ENCODE data around the gene STIP1. TPM values are rescaled to one million over a fixed set of nuclear protein-coding genes. Genes with fewer than 3 reads are reported as not detected.
"Not testable (repeated sequence)": the region's sequence is repeated elsewhere in the genome, so short reads cannot be mapped to it uniquely, and the experiment has no call there.

STIP1 gene
- total RNA-seq, 2 experiments from 2014 or later = 258 to 269 TPM

DNA sequence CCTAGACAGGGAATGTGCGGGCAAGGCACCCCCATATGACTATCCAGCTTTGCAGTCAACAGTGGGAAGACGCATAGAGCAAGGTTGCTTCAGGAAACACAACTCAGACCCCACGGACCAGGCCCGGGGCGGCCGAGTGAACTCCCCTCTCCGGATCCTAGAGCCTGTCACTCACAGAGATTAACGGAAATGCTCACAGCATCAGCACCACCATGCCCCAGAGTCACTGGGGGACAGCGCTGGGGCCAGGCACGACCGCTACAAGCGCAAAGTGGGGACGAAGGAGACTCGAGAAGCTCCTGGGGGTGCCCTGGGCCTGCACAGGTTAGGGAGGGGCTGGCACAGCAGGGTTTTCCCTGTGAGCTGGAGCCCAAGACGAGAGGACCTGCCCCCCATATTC is 35.9 kb upstream of the STIP1 start:
- Mint-ChIP-seq H3K27ac (no peak overlapping the region), H3K36me3 (ENCODE audit: low read depth) (no peaks in the 10 kb centered on the region), H3K4me1 (peaks cover 2% of the 10 kb centered on the region), H3K27me3 (peaks cover 3% of the 10 kb centered on the region), H3K9me3 (no peaks in the 10 kb centered on the region), H3K4me3 (no peak overlapping the region)
- DNase-seq = no peak
- CTCF ChIA-PET = interaction anchor here (0.7 to 9.0 kb wide), 4 partner anchors 14 to 312 kb away, joined by 3 to 107 read pairs (median 14); partner anchors contain the start of gene MARK2
- POLR2A ChIA-PET = interaction anchor here (0.8 to 1.3 kb wide), 2 partner anchors 148 to 313 kb away, joined by 3 to 4 read pairs; no protein-coding TSS in a partner anchor

DNA sequence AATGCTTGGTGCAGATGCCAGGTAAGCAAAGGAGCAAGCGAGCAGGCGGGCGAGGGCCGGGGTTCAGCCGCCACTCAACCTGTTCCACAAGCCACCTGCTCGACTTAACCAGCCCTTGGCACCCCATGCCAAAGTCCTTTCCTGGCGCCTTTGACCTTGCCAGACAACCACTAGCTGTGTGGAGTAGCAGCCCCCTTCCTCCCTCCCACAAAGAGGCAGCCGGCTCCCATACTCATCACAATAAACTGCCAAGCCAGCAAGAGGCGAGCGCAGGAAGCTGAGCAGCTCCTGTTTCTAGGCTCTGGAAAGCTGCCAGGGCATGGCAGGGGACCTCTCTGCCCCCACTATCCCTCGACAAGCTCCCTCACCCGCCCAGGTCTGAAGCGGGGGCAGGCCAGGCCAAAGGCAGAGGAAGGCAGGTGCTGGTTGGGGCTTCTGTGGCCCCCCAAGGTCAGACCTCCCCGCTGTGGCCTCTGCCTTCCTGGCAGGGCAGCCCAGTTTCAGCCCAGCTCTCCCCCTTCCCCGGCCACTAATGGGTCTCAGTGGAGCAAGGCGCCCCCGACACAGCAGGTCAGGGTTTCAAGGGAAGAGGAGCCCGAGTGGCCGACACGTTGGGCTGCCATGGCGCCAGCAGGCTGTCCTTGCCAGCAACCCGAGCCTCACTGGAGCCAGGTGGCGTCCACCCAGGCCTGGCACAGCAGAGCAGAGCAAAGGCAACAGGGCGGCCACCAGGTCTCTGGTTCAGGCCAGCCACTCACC is 35.3 kb upstream of the STIP1 start:
- H3K4me1 Mint-ChIP-seq = peaks cover 2% of the 10 kb centered on the region
- H3K4me3 Mint-ChIP-seq = no peak overlapping the region
- POLR2A ChIA-PET = interaction anchor here (1.3 kb wide), 1 partner anchor 313 kb away, joined by 4 read pairs; no protein-coding TSS in a partner anchor
- DNase-seq = no peak
- H3K27me3 Mint-ChIP-seq = peaks cover 3% of the 10 kb centered on the region
- CTCF ChIA-PET = interaction anchor here (0.7 to 9.0 kb wide), 6 partner anchors 13 to 313 kb away, joined by 3 to 107 read pairs (median 4); partner anchors contain the start of gene MARK2
- no peaks in the 10 kb centered on the region for H3K9me3 Mint-ChIP-seq
- H3K27ac Mint-ChIP-seq = no peak overlapping the region
- H3K36me3 Mint-ChIP-seq (ENCODE audit: low read depth) = no peaks in the 10 kb centered on the region

DNA sequence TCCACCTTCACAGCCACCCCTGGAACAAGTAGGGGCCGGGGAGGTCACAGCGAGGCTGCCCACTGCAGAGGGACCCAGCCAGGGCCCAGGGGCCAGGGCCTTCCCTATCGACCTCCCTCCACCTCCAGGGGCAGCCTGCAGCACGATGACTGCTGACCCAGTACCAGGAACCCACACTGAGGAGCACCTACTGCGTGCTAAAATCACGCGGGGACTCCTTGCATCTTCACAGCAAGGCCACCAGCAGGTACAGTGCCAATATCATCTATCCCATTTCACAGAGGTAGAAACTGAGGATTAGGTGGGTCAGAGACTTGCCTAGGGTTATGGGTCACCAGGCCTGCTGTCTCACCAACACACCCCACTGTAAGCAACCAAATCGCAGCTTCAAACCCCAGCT is 34.6 kb upstream of the STIP1 start:
- no peak for DNase-seq
- no peaks in the 10 kb centered on the region for H3K36me3 Mint-ChIP-seq (ENCODE audit: low read depth)
- ChIA-PET CTCF (interaction anchor here (0.9 to 9.0 kb wide), 6 partner anchors 12 to 314 kb away, joined by 3 to 107 read pairs (median 6); partner anchors contain the start of gene MARK2), POLR2A (interaction anchor here (1.6 kb wide), 1 partner anchor 34 kb away, joined by 4 read pairs; the partner anchor contains the start of gene STIP1)
- H3K4me3 Mint-ChIP-seq = no peak overlapping the region
- no peaks in the 10 kb centered on the region for H3K4me1 Mint-ChIP-seq
- H3K27me3 Mint-ChIP-seq = peaks cover 3% of the 10 kb centered on the region
- H3K27ac Mint-ChIP-seq = no peak overlapping the region
- H3K9me3 Mint-ChIP-seq = no peaks in the 10 kb centered on the region

DNA sequence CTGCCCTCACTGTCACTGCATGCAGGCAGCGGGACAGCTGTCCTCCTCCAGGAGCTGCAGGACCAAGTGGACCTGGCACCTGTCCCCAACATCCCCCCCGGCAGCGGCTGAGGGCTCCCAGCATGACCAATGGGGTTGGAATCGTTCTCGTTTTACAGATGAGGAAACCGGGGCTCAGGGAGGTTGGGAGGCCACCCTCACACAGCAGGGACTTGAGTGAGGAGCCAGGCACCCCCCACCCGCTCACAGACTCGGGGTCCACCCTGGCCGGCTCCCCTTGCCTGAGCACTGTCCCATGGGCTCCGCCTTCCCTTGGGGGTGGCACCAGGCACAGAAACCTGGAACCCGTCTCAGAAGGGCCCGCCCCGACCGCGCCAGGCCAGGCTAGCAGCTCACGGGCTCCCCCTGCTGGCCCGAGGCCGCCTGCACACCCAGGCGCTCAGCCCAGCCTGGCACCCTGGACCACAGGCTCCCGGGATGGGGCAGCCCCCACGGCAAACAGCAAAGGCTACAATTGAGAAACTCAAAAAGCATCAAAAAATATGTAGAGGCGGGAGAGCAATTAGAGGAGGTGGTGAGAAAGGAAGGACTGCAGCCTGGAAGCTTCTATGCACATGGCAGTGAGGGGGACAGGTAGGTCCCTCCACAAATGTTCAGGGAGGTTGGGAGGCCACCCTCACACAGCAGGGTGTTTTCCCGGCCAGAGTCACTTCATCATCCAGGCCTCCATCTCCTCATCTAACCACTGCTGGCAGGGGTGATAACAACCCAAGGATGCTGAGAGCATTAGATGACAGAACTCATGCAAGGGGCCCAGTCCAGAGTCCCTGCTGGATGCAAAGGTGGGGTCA is 32.9 kb upstream of the STIP1 start:
- CTCF ChIA-PET = interaction anchor here (0.6 to 9.0 kb wide), 13 partner anchors 11 to 485 kb away, joined by 3 to 107 read pairs (median 3); partner anchors contain the start of gene MACROD1

DNA sequence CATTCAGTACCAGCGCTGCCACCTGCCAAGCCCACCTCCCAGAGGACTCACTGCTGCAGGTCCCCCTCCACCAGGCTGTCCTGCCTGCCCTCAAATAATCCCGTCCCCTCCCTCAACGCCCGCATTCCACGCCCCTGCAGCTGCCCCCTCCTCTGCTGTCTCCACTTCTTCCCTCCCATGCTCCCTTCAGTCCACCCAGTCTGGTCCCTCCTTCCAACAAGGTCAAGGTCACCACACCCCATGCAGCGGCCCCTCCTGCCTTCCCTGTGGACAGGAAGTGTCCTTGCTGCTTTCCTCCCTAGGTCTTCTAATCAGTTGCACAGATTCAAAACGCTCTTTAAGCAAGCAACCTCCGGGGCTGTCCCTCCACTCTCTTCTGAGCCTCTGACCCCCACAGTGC is 32.2 kb upstream of the STIP1 start:
- ChIA-PET CTCF (interaction anchor here (1.5 to 9.0 kb wide), 2 partner anchors 10 to 152 kb away, joined by 4 to 107 read pairs; no protein-coding TSS in a partner anchor), POLR2A (no interaction called here)
- Mint-ChIP-seq H3K27ac (no peak overlapping the region), H3K9me3 (no peaks in the 10 kb centered on the region), H3K36me3 (ENCODE audit: low read depth) (no peaks in the 10 kb centered on the region), H3K4me3 (no peak overlapping the region), H3K27me3 (peaks cover 3% of the 10 kb centered on the region), H3K4me1 (no peaks in the 10 kb centered on the region)
- no peak for DNase-seq

More for the DNA sequence above, 32.9 kb upstream of the STIP1 start:
- H3K4me1 Mint-ChIP-seq = no peaks in the 10 kb centered on the region
- POLR2A ChIA-PET = interaction anchor here (1.0 to 1.6 kb wide), 2 partner anchors 12 to 32 kb away, joined by 3 to 4 read pairs; partner anchors contain the start of gene STIP1
- H3K27ac Mint-ChIP-seq = no peak overlapping the region
- peak; percentile 76 for DNase-seq
- H3K4me3 Mint-ChIP-seq = no peak overlapping the region
- no peaks in the 10 kb centered on the region for H3K36me3 Mint-ChIP-seq (ENCODE audit: low read depth)
- H3K27me3 Mint-ChIP-seq = peaks cover 3% of the 10 kb centered on the region
- no peaks in the 10 kb centered on the region for H3K9me3 Mint-ChIP-seq

DNA sequence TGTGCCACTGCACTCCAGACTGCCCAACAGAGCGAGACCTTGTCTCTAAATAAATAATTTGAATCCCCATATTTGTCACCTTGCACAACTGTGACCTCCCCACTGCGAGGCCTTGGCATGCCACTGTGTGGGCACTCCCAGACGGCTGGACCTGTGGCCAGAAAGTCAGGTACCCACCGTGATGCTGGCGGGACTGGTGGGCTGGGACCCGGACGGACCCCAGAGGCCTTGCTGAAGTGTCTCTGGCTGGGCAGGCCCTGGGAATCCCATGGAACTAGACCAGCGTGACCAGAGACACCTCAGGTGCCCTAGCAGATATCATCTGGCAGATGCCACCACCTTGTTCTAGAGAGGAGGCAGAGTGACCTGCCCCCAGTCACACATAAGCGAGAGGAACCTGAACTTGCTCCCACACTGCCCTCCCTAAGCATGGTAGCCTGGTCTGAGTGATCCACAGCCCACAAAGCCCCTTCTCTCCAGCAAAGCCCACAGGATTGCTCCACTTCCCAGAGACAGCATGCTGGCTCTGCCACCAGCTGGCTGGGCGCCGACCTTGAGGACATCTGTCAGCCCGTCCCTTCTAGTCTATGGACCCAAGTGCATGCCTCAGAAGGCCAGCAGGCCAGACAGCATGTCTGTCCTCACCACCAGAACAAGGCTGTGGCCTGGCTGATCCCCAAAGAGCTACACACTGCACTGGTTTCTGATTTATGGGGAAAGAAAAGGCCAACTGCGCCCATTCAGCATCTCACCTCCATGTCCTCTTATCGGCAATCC is 29.5 kb upstream of the STIP1 start:
- Mint-ChIP-seq H3K9me3 (no peaks in the 10 kb centered on the region), H3K4me3 (no peak overlapping the region), H3K27ac (no peak overlapping the region), H3K36me3 (ENCODE audit: low read depth) (no peaks in the 10 kb centered on the region), H3K4me1 (no peaks in the 10 kb centered on the region), H3K27me3 (peaks cover 3% of the 10 kb centered on the region)
- DNase-seq = no peak
- CTCF ChIA-PET = no interaction called here
- POLR2A ChIA-PET = interaction anchor here (1.4 kb wide), 1 partner anchor 29 kb away, joined by 3 read pairs; the partner anchor contains the start of gene STIP1

DNA sequence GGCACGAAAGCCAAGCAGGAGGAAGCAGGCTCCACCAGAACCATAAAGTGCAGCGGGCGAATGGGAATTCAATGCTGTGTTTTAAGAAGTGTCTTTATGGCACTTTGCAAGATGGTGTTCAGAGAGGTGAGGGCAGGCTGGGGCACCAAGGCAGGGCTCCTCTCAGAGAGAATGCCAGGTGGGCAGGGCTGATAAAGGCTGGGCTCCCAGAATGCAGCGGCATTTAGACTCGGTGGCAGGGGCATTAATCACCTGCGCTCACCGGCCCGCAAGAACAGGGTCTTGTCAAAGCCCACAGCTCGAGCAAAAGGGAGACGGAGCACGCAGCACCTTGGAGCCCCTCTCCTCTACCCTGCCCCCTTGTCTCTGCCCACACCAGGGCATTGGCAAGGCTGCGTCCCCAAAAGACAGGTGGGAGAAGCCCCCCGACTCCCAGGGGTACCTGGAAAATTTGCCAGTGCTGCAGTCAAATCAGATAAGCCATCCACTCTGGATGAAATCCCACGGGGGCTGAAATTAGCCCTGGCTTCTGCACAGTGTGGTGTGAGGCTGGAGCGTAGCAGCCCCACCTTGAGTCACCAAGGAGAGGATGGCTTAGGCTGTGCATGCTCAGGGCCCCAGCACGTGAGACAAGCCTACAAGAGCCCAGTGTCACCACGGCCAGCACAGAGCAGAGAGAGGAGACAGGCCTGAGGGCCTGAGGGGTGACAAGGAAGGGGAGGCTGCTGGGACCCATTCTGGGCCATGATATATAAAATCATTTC is 28.2 kb upstream of the STIP1 start:
- ChIA-PET POLR2A (no interaction called here), CTCF (no interaction called here)
- Mint-ChIP-seq H3K27ac (no peak overlapping the region), H3K4me3 (no peak overlapping the region), H3K9me3 (no peaks in the 10 kb centered on the region), H3K4me1 (no peaks in the 10 kb centered on the region), H3K36me3 (ENCODE audit: low read depth) (no peaks in the 10 kb centered on the region), H3K27me3 (peaks cover 3% of the 10 kb centered on the region)
- DNase-seq = no peak

DNA sequence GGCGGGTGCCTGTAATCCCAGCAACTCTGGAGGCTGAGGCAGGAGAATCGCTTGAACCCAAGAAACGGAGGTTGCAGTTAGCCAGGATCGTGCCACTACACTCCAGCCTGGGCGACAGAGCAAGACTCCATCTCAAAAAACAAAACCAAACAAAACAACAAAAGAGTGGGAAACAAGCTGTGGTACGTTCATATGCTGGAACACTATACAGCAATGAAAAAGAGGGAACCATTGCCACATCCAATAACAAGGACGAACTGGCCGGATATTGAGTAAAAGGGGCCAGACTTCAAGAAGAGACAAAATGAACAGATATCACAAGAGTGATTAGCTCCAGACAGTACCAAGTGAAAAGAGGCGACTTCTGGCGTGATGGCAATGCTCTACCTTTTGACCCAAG is 24.9 kb upstream of the STIP1 start:
- Mint-ChIP-seq H3K27ac (no peak overlapping the region), H3K36me3 (ENCODE audit: low read depth) (no peaks in the 10 kb centered on the region), H3K4me3 (no peak overlapping the region), H3K27me3 (no peaks in the 10 kb centered on the region), H3K4me1 (peaks cover 7% of the 10 kb centered on the region), H3K9me3 (no peaks in the 10 kb centered on the region)
- POLR2A ChIA-PET = no interaction called here
- CTCF ChIA-PET = interaction anchor here (1.2 kb wide), 1 partner anchor 137 kb away, joined by 3 read pairs; no protein-coding TSS in a partner anchor
- DNase-seq = no peak

DNA sequence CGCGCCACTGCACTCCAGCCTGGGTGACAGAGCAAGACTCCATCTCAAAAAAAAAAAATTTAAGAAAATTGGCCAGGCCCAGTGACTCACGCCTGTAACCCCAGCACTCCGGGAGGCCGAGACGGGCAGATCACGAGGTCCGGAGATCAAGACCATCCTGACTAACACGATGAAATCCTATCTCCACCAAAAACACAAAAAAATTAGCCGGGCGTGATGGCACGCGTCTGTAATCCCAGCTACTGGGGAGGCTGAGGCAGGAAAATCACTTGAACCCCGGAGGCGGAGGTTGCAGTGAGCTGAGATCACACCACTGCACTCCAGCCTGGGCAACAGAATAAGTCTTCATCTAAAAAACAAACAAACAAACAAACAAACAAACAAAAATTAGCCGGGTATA is 23.2 kb upstream of the STIP1 start:
- not testable (repeated sequence) for H3K36me3 Mint-ChIP-seq (ENCODE audit: low read depth); H3K27me3 Mint-ChIP-seq
- POLR2A ChIA-PET = interaction anchor here (6.3 kb wide), 1 partner anchor 23 kb away, joined by 51 read pairs; the partner anchor contains the start of gene STIP1

DNA sequence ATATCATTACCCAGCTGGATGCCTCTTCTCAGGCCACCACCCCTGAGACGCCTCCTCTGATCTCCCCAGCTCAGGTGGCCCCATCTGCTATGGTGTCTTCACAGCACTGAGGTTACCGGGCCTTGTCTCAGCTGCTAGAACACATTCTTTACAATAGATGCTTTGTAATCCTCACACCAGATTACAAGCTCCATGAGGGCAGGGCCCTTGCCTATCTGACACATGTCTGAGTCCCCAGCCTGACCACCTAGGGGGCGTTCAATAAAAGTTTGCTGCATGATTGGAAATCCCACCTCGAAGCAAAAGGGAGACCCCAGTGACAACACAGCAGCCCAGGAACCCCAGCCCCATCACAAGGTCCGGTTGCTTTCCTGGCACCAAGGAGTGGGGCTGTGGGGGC is 22.0 kb upstream of the STIP1 start:
- POLR2A ChIA-PET = interaction anchor here (0.6 to 6.3 kb wide), 2 partner anchors 22 to 189 kb away, joined by 3 to 51 read pairs; partner anchors contain the start of genes COX8A and STIP1

More for the DNA sequence above, 23.2 kb upstream of the STIP1 start:
- peaks cover 10% of the 10 kb centered on the region for H3K4me1 Mint-ChIP-seq
- CTCF ChIA-PET, H3K9me3 Mint-ChIP-seq, H3K27ac Mint-ChIP-seq, H3K4me3 Mint-ChIP-seq, DNase-seq: not testable (repeated sequence)

DNA sequence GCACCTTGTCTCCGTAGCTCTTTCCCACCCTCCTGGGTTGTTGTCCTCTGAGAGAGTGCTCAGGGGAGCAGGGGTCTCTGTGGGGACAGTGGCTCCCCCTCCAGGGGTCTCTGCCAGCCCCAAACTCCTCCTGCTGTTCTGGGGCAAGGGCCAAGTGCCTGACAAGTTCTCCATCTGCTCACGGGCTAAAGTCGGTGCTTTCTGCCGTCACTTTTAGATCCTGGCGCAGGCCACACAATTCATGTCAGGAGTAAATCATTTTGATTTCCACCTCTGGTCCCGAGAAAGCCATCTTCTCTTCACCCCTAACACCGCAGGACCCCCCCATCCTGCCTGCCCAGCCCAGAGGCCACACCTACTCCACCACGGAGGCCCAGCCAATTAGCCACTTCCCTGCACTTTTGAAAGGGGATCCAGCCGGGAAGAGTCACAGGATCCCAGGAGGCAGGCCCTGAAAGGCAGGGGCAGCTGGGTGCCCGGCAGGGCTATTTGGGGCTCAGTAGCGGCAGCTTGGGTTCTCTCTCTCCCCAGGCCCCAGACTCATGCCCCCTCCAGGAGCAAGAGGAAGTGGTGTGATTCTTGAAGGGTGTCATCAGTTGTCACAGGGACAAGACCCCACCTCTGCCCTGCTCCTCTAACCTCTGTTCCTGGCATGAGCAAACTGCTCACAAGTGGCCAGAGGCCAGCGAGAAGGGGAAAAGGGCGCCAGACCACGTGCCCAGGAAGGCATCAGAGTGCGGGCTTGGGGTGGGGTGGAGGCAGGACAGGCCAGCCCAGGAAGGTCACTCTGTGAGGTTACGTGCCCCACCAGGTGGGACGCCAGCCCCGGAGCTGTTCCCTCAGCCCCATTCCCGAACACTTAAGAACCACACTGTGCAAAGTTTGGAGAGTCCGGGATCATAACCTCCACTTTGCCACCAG is 21.3 kb upstream of the STIP1 start:
- CTCF ChIA-PET = interaction anchor here (0.9 to 1.3 kb wide), 3 partner anchors 12 to 23 kb away, joined by 3 to 5 read pairs (median 4); no protein-coding TSS in a partner anchor
- Mint-ChIP-seq H3K36me3 (ENCODE audit: low read depth) (no peaks in the 10 kb centered on the region), H3K9me3 (no peaks in the 10 kb centered on the region), H3K27me3 (no peaks in the 10 kb centered on the region), H3K27ac (no peak overlapping the region), H3K4me1 (peaks cover 10% of the 10 kb centered on the region), H3K4me3 (peak overlapping the region; percentile 69)
- DNase-seq = no peak
- POLR2A ChIA-PET = interaction anchor here (0.6 to 6.3 kb wide), 3 partner anchors 12 to 44 kb away, joined by 3 to 51 read pairs (median 3); partner anchors contain the start of gene STIP1

More for the DNA sequence above, 22.0 kb upstream of the STIP1 start:
- Mint-ChIP-seq H3K27me3 (no peaks in the 10 kb centered on the region), H3K27ac (no peak overlapping the region), H3K4me1 (peaks cover 10% of the 10 kb centered on the region), H3K36me3 (ENCODE audit: low read depth) (no peaks in the 10 kb centered on the region), H3K4me3 (no peak overlapping the region), H3K9me3 (no peaks in the 10 kb centered on the region)
- CTCF ChIA-PET = interaction anchor here (1.2 to 1.3 kb wide), 2 partner anchors 11 to 13 kb away, joined by 4 to 5 read pairs; no protein-coding TSS in a partner anchor
- DNase-seq = no peak

All from activated CD4-positive, alpha-beta memory T cell treated with anti-CD3 and anti-CD28 coated beads, Interleukin-2, amount 10 ng/mL, durations not matched to agents 7 days and 5 days (primary cell).